Loucy (cell line): Measurements from ENCODE around the gene ATXN2.

Source experiments
- H2AFZ ChIP-seq: fragments of 200-600 bp; sonication (generic); 2 replicates; pipeline ENCODE4 v1.6.0; 2016; ENCODE audit warnings: antibody characterized with exemption, mild to moderate bottlenecking, low read length, moderate library complexity
- H3F3A ChIP-seq: fragments of 200-600 bp; 2 replicates; pipeline ENCODE4 v1.6.0; 2016; ENCODE audit warnings: antibody characterized with exemption, low read depth, mild to moderate bottlenecking
- H3K27me3 ChIP-seq: fragments of 200-600 bp; sonication (generic); 2 replicates; pipeline ENCODE4 v1.6.1; 2014; ENCODE audit warnings: low read length, mild to moderate bottlenecking; ENCODE audit not compliant: insufficient read depth, poor library complexity, severe bottlenecking
- H3K36me3 ChIP-seq: fragments of 200-600 bp; sonication (generic); 2 replicates; pipeline ENCODE4 v1.6.1; 2016; ENCODE audit warnings: low read length; ENCODE audit not compliant: insufficient read depth
- H3K4me1 ChIP-seq: fragments of 200-600 bp; sonication (generic); 2 replicates; pipeline ENCODE4 v1.5.1; 2014; ENCODE audit warnings: low read length, mild to moderate bottlenecking; ENCODE audit not compliant: insufficient read depth, poor library complexity, severe bottlenecking
- H3K4me2 ChIP-seq: fragments of 200-600 bp; sonication (generic); 2 replicates; pipeline ENCODE4 v1.6.0; 2014; ENCODE audit warnings: antibody characterized with exemption, low read length, low read depth, mild to moderate bottlenecking; ENCODE audit not compliant: poor library complexity, severe bottlenecking
- H3K4me3 ChIP-seq: fragments of 200-600 bp; sonication (generic); 2 replicates; pipeline ENCODE4 v1.5.1; 2014; ENCODE audit warnings: low read length, mild to moderate bottlenecking, mixed read lengths; ENCODE audit not compliant: poor library complexity, severe bottlenecking
- H3K79me2 ChIP-seq: fragments of 200-600 bp; sonication (generic); 2 replicates; pipeline ENCODE4 v1.6.1; 2014; ENCODE audit warnings: low read length; ENCODE audit not compliant: insufficient read depth
- H3K9ac ChIP-seq: fragments of 200-600 bp; sonication (generic); 2 replicates; pipeline ENCODE4 v1.6.0; 2014; ENCODE audit warnings: mild to moderate bottlenecking, low read depth, low read length, moderate library complexity; ENCODE audit not compliant: poor library complexity, severe bottlenecking
- H3K9me2 ChIP-seq: fragments of 200-600 bp; sonication (generic); replicated peaks from 2 replicates; pipeline ENCODE4 v1.6.1; 2016; ENCODE audit warnings: low read depth, low read length, mixed read lengths
- H3K9me3 ChIP-seq: fragments of 200-600 bp; sonication (generic); 2 replicates; pipeline ENCODE4 v1.6.1; 2014; ENCODE audit warnings: mild to moderate bottlenecking, antibody characterized with exemption, low read length, low read depth; ENCODE audit not compliant: insufficient read depth
- H4K20me1 ChIP-seq: fragments of 200-600 bp; sonication (generic); 2 replicates; pipeline ENCODE4 v1.6.0; 2014; ENCODE audit warnings: antibody characterized with exemption, low read length, mild to moderate bottlenecking; ENCODE audit not compliant: insufficient read depth, poor library complexity, severe bottlenecking
- CTCF ChIP-seq: fragments of 200-600 bp; sonication (generic); conservative IDR thresholded peaks from 2 replicates; pipeline ENCODE4 v1.5.1; 2014; ENCODE audit warnings: mild to moderate bottlenecking, antibody characterized with exemption, low read length
- EZH2phosphoT487 ChIP-seq: fragments of 200-600 bp; IDR thresholded peaks from 2 replicates; pipeline ENCODE4 v1.6.1; 2018; ENCODE audit warnings: antibody characterized with exemption, mild to moderate bottlenecking, moderate library complexity, borderline replicate concordance

The ATXN2 gene

GRCh38 chr12:111582133-111582747 lies 16.9 kb downstream of the ATXN2 start:
- Histone ChIP-seq H3K4me2 (no peak overlapping the region), H2AFZ (no peak overlapping the region), H3K4me3 (no peak overlapping the region), H3K36me3 (peaks cover 6% of the 10 kb centered on the region; the same call in 1 of the 2 replicates), H3K27me3 (no peaks in the 10 kb centered on the region), H3K9ac (no peak overlapping the region), H4K20me1 (peaks cover 44% of the 10 kb centered on the region), H3K4me1 (peaks cover 9% of the 10 kb centered on the region), H3K79me2 (peaks cover 95% of the 10 kb centered on the region), H3K9me2 (no peaks in the 10 kb centered on the region), H3K9me3 (no peaks in the 10 kb centered on the region), H3F3A (0 out of 2 replicates have a peak, but pooled peaks cover 3% of the 10 kb centered on the region)
- TF ChIP-seq EZH2phosphoT487: no peak
- no peak for TF ChIP-seq CTCF

- Histone ChIP-seq H3K4me1 (peaks cover 9% of the 10 kb centered on the region), H3K4me2 (no peak overlapping the region), H3K4me3 (no peak overlapping the region), H3K9me3 (no peaks in the 10 kb centered on the region), H3K36me3 (peaks cover 6% of the 10 kb centered on the region; the same call in 1 of the 2 replicates), H3F3A (0 out of 2 replicates have a peak, but pooled peaks cover 3% of the 10 kb centered on the region), H3K9ac (no peak overlapping the region), H3K9me2 (no peaks in the 10 kb centered on the region), H2AFZ (no peak overlapping the region), H3K79me2 (peaks cover 94% of the 10 kb centered on the region), H4K20me1 (peaks cover 37% of the 10 kb centered on the region), H3K27me3 (no peaks in the 10 kb centered on the region)
- no peak for TF ChIP-seq CTCF
- TF ChIP-seq EZH2phosphoT487: no peak
Observed at GRCh38 chr12:111581434-111582132, 17.5 kb downstream of the ATXN2 start.

- H3K4me2 ChIP-seq: no peak overlapping the region
- no peaks in the 10 kb centered on the region for H3K9me3 ChIP-seq
- H3K27me3 ChIP-seq: no peaks in the 10 kb centered on the region
- peaks cover 9% of the 10 kb centered on the region for H3K4me1 ChIP-seq
- peaks cover 33% of the 10 kb centered on the region for H4K20me1 ChIP-seq
- TF ChIP-seq CTCF (no peak), EZH2phosphoT487 (no peak)
- H3F3A ChIP-seq: 0 out of 2 replicates have a peak, but pooled peaks cover 3% of the 10 kb centered on the region
- H2AFZ ChIP-seq: no peak overlapping the region
- no peak overlapping the region for H3K9ac ChIP-seq
- H3K36me3 ChIP-seq: peaks cover 6% of the 10 kb centered on the region; the same call in 1 of the 2 replicates
- H3K4me3 ChIP-seq: no peak overlapping the region
- H3K79me2 ChIP-seq: peaks cover 94% of the 10 kb centered on the region
- no peaks in the 10 kb centered on the region for H3K9me2 ChIP-seq
Observed at GRCh38 chr12:111580737-111581136, 18.4 kb downstream of the ATXN2 start.
